ENCODE data around the gene UGT1A6.
A peak's percentile ranks its signal among the peaks of the same experiment; 100 is the strongest.
"Not testable (repeated sequence)": the region's sequence is repeated elsewhere in the genome, so short reads cannot be mapped to it uniquely, and the experiment has no call there.

Gene UGT1A6

DNA sequence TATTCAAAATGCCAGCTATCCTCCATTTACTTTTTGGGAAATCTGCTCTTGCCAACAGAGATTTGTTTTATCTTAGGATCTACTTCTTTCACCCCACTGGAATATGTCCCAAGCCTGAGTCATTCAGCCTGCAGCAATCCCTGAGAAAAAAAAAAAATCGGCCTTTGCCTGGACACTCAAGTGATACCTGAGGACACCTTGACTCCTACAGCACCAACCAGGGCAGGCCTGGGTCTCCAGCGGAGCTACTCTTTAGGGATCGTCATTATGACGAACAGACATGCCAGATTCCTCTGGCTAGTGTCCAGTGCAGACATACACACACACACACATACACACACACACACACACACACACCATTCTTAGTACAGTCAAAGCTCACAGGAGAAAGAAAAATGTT lies 2.2 kb upstream of the UGT1A6 start:
- TF ChIP-seq, protein P1, sequence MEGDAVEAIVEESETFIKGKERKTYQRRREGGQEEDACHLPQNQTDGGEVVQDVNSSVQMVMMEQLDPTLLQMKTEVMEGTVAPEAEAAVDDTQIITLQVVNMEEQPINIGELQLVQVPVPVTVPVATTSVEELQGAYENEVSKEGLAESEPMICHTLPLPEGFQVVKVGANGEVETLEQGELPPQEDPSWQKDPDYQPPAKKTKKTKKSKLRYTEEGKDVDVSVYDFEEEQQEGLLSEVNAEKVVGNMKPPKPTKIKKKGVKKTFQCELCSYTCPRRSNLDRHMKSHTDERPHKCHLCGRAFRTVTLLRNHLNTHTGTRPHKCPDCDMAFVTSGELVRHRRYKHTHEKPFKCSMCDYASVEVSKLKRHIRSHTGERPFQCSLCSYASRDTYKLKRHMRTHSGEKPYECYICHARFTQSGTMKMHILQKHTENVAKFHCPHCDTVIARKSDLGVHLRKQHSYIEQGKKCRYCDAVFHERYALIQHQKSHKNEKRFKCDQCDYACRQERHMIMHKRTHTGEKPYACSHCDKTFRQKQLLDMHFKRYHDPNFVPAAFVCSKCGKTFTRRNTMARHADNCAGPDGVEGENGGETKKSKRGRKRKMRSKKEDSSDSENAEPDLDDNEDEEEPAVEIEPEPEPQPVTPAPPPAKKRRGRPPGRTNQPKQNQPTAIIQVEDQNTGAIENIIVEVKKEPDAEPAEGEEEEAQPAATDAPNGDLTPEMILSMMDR (IDR thresholded peaks at IDR 0.05; ENCODE audit: control insufficient read depth, insufficient read depth, low read depth, low read length, missing control alignments) = no peak
- H3K4me3 ChIP-seq (ENCODE audit: control insufficient read depth, low read depth, low read length) = no peak overlapping the region
- no peak for DNase-seq (ENCODE audit: low read depth)

DNA sequence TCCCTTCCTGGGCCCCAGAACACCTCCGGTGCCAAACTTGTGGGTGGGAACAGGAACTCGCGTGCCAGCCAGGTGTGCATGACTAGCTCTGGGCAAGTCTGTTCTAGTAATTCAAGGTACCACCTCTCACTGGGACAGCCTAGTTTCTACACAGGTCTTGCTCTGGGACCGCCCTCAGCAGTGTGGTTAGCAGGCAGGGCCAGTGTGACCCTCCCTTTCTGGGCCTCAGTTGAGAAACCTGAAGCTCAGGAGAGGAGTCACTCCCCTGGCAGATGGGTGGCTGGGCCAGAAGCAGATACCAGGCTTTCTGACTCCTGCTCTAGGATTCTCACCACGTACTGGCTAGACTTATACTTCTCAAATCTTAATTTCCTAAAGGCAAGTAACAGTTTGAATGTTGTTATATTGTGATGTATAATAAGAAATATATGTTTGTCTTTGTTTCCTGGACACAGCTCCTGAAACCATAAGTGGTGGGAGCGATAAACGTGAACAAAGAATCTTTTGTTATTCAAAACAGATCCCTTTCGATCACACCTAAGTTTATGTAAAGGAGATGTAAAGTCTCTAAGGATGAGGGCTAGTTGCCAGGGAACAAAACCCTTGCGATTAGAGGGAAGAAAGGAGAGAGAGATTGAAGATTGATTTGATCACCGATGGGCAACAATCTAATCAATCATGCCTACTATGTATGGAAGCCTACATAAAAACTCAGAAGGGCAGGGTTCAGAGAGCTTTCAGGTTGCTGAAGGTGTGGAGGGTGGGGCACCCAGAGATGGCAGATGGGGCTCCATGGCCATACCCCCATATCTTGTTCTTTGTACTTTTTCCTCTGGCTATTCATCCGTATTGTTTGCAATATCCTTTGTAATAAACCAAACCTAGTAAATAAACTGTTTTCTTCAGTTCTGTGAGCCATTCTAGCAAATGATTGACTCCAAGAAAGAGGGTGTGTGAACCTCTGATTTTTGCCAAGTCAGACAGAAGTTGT lies 952 bp upstream of the UGT1A6 start:
- no peak overlapping the region for H3K4me3 ChIP-seq (ENCODE audit: control insufficient read depth, low read depth, low read length)
- TF ChIP-seq, protein P1 (IDR thresholded peaks at IDR 0.05; ENCODE audit: control insufficient read depth, insufficient read depth, low read depth, low read length, missing control alignments) = no peak
- DNase-seq (ENCODE audit: low read depth) = no peak

DNA sequence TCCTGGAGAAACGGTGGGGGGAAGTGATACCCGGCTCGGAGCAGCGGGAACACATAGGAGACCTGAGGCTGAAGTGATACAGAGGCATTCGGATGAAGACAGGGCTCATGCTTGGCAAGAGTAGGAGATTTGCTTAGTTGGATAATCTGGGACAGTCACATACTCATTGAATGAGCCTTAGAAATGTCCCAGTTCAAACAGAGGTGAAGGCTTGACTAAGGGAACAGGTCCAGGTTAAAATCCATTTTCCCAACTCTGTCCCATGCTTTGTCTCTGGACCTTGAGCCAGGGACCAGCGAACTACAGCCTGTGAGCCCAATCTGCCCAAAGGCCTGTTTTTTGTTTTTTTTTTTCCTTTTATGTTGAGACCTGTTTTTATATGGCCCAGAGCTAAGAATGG lies 1.3 kb downstream of the UGT1A6 start:
- no peak overlapping the region for H3K4me3 ChIP-seq (ENCODE audit: control insufficient read depth, low read depth, low read length)
- no peak for DNase-seq (ENCODE audit: low read depth)
- TF ChIP-seq, protein P1 (IDR thresholded peaks at IDR 0.05; ENCODE audit: control insufficient read depth, insufficient read depth, low read depth, low read length, missing control alignments) = no peak

DNA sequence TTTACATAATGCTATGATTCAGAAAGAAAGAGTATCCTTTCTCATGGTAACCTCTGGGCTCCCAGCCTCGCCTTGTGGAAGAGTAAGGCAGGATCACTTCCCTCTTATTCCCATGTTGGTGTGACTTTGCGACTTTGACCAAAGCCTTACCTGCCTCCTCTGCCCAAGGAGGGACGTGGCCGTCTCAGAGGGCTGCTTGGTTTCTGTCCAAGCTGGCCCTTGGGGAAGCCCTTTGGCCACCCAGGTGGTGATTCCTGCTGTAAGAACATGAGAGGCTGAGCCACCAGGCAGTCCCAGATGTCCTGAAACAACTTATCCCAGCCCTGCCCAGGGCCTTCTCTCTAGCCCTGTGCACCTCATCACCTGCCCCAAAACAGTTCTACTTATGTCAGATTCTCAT lies 6.0 kb downstream of the UGT1A6 start:
- DNase-seq (ENCODE audit: low read depth) = no peak
- TF ChIP-seq, protein P1 (IDR thresholded peaks at IDR 0.05; ENCODE audit: control insufficient read depth, insufficient read depth, low read depth, low read length, missing control alignments) = no peak
- no peak overlapping the region for H3K4me3 ChIP-seq (ENCODE audit: control insufficient read depth, low read depth, low read length)

DNA sequence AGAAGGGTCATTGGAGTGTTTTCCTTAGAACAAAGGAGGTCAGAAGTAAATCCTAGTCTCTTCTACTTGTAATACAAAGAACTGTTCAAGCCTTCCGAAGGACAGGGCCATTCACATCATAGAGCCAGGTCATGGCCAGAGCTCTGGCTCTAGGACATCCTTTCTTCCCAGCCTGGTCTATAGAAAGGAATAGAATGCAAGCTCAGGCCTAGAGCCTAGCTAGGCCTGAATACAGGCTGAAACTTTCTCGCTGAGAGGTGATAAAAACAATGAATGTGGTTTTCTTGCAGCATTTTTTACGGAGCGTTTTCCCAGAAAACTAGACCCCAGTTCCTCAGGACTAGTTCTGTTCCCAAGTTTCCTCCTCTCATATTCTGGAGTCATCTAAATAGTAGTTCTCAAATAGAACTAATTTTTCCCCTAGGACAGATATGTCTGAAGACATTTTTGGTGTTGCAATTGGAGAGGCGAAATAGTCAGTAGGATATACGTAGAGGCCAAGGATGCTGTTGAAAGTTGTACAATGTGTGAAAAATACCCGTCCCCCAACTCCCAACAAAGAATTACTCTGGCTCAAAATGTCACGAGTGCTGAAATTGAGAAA lies 6.8 kb downstream of the UGT1A6 start:
- H3K4me3 ChIP-seq (ENCODE audit: control insufficient read depth, low read depth, low read length) = no peak overlapping the region
- no peak for DNase-seq (ENCODE audit: low read depth)
- TF ChIP-seq, protein P1 (IDR thresholded peaks at IDR 0.05; ENCODE audit: control insufficient read depth, insufficient read depth, low read depth, low read length, missing control alignments) = no peak

DNA sequence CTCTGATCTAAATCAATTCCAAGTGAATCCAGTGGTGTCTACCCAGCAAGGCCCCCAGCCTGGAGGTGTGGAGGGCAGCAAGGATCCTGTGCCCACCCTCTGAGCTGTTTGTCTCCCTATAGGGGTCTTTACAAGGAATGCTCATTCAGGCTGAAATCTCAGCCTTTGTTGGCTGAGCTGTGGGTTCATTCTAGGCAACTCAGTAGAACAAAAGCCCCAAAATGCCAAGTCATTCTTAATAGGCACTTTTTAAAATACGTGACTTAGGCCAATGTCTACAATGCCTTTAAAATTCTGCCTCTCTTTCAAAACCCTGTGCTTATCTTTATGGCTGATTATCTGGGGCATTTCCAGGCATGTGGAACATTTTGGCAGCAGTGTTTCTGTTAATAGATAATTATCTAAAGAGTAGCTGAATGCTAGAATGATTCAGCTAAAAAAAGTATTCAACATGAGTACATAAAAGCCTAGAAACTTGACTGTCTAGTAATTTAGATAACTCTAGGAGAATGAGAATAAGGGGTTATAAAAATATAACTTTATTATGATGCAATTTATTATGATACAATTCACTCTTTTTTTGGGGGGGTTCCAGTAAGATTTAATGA lies 7.4 kb downstream of the UGT1A6 start:
- H3K4me3 ChIP-seq (ENCODE audit: control insufficient read depth, low read depth, low read length) = no peak overlapping the region
- TF ChIP-seq, protein P1 (IDR thresholded peaks at IDR 0.05; ENCODE audit: control insufficient read depth, insufficient read depth, low read depth, low read length, missing control alignments) = no peak
- DNase-seq (ENCODE audit: low read depth) = peak; percentile 96

DNA sequence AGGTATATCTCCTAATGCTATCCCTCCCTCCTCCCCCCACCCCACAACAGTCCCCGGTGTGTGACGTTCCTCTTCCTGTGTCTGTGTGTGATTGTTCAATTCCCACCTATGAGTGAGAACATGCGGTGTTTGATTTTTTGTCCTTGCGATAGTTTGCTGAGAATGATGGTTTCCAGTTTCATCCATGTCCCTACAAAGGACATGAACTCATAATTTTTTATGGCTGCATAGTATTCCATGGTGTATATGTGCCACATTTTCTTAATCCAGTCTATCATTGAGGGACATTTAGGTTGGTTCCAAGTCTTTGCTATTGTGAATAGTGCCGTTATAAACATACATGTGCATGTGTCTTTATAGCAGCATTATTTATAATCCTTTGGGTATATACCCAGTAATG lies 8.2 kb downstream of the UGT1A6 start:
- not testable (repeated sequence) for H3K4me3 ChIP-seq (ENCODE audit: control insufficient read depth, low read depth, low read length)

More for the DNA sequence above, 8.2 kb downstream of the UGT1A6 start:
- DNase-seq (ENCODE audit: low read depth) = not testable (repeated sequence)

Data from AG09309 (cell line).